ENCODE data around the gene ZNF276. TPM values are rescaled to one million over a fixed set of nuclear protein-coding genes. Genes with fewer than 3 reads are reported as not detected.

The ZNF276 gene
- polyA plus RNA-seq, 3 donors = 2.2 to 54.5 (median 3.2) TPM

- WGBS (ENCODE audit: insufficient coverage) = 97% methylated on average over 12 of the region's 13 CpGs
- intact Hi-C loops (cut with micrococcal nuclease) = no loop called here
- Mint-ChIP-seq H3K4me1 (no peaks in the 10 kb centered on the region), H3K27me3 (ENCODE audit: low read depth in 3 of 3) (peaks cover 0 to 1% (median 0%) of the 10 kb centered on the region in 3 donors), H3K27ac (peak overlapping the region in 1 of 7 donors; percentile 76), H3K4me3 (no peak overlapping the region), H3K36me3 (peaks cover 30 to 61% of the 10 kb centered on the region in 2 donors), H3K9me3 (no peaks in the 10 kb centered on the region)
- Histone ChIP-seq H3K36me3 (replicated peaks in 1 of 2; ENCODE audit: control insufficient read depth in 1 of 2, insufficient read depth in 2 of 2, low read length in 2 of 2) (peaks cover 21 to 40% of the 10 kb centered on the region in 2 donors), H3K4me1 (ENCODE audit: control insufficient read depth in 1 of 2, insufficient read depth in 2 of 2, low read length in 2 of 2) (no peaks in the 10 kb centered on the region), H4K20me1 (ENCODE audit: insufficient read depth, low read length) (no peaks in the 10 kb centered on the region), H2AFZ (ENCODE audit: insufficient read depth, low read depth, low read length, poor library complexity, severe bottlenecking) (no peak overlapping the region), H3K27me3 (ENCODE audit: control insufficient read depth in 2 of 2, insufficient read depth in 2 of 2, low read length in 2 of 2) (no peaks in the 10 kb centered on the region), H3K9me3 (replicated peaks in 1 of 2; ENCODE audit: control insufficient read depth in 1 of 2, insufficient read depth in 1 of 2, low read length in 2 of 2) (no peaks in the 10 kb centered on the region), H3K4me3 (replicated peaks in 1 of 3; ENCODE audit: low read depth in 2 of 3, low read length in 3 of 3) (no peak overlapping the region), H3K4me2 (replicated peaks; ENCODE audit: extremely low read depth, low read length, poor library complexity, severe bottlenecking) (no peak overlapping the region), H3K79me2 (ENCODE audit: insufficient read depth, low read length) (no peaks in the 10 kb centered on the region), H3K27ac (ENCODE audit: low read depth in 1 of 2, low read length in 2 of 2) (peak overlapping the region in 1 of 2 donors; percentile 14), H3K9ac (ENCODE audit: insufficient read depth, low read length, poor library complexity, severe bottlenecking) (no peak overlapping the region)
- DNase-seq = no peak
- no peak for TF ChIP-seq CTCF (IDR thresholded peaks at IDR 0.05)
These were observed 58.0 kb downstream of the ZNF276 start for GRCh38 chr16:89779231-89779908.

DNA sequence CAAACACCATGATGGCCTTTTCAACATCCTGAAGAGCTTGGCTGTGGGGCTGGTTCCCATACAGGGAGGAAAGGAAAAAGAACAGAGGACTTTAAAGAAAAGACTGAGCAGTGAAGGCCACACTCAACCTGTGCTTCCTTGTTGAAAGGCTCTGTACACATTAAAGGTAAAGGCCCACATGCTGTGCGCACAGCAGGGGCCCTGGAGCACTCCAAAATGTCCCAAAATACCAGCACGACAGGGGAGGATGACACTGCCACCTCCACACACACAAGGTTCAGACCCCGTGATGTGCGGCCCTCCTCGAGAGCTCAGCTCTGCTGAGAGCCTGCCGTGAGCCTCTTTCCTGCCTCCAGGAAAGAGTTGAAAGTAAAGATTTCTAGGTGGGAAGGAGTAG, 58.6 kb downstream of the ZNF276 start:
- H3K4me1 Mint-ChIP-seq = no peaks in the 10 kb centered on the region
- Histone ChIP-seq H3K4me3 (replicated peaks in 1 of 3; ENCODE audit: low read depth in 2 of 3, low read length in 3 of 3) (no peak overlapping the region), H3K27ac (ENCODE audit: low read depth in 1 of 2, low read length in 2 of 2) (no peak overlapping the region), H3K4me2 (replicated peaks; ENCODE audit: extremely low read depth, low read length, poor library complexity, severe bottlenecking) (no peak overlapping the region), H3K79me2 (ENCODE audit: insufficient read depth, low read length) (no peaks in the 10 kb centered on the region), H4K20me1 (ENCODE audit: insufficient read depth, low read length) (no peaks in the 10 kb centered on the region), H3K4me1 (ENCODE audit: control insufficient read depth in 1 of 2, insufficient read depth in 2 of 2, low read length in 2 of 2) (no peaks in the 10 kb centered on the region), H3K27me3 (ENCODE audit: control insufficient read depth in 2 of 2, insufficient read depth in 2 of 2, low read length in 2 of 2) (no peaks in the 10 kb centered on the region), H3K36me3 (replicated peaks in 1 of 2; ENCODE audit: control insufficient read depth in 1 of 2, insufficient read depth in 2 of 2, low read length in 2 of 2) (peaks cover 21 to 46% of the 10 kb centered on the region in 2 donors), H2AFZ (ENCODE audit: insufficient read depth, low read depth, low read length, poor library complexity, severe bottlenecking) (no peak overlapping the region), H3K9ac (ENCODE audit: insufficient read depth, low read length, poor library complexity, severe bottlenecking) (no peak overlapping the region), H3K9me3 (replicated peaks in 1 of 2; ENCODE audit: control insufficient read depth in 1 of 2, insufficient read depth in 1 of 2, low read length in 2 of 2) (no peaks in the 10 kb centered on the region)
- H3K27me3 Mint-ChIP-seq (ENCODE audit: low read depth in 3 of 3) = peaks cover 0 to 1% (median 0%) of the 10 kb centered on the region in 3 donors
- H3K36me3 Mint-ChIP-seq = peaks cover 32 to 62% of the 10 kb centered on the region in 2 donors
- DNase-seq = no peak
- H3K27ac Mint-ChIP-seq = peak overlapping the region in 2 of 7 donors; percentile 36 to 42
- no peaks in the 10 kb centered on the region for H3K9me3 Mint-ChIP-seq
- H3K4me3 Mint-ChIP-seq = no peak overlapping the region
- intact Hi-C loops (cut with micrococcal nuclease) = no loop called here
- no CpG with 5 or more reads among the region's 6 CpGs for WGBS (ENCODE audit: insufficient coverage)
- TF ChIP-seq CTCF (IDR thresholded peaks at IDR 0.05) = no peak

Measured in CD14-positive monocyte (primary cell).